Myocyte (in vitro differentiated cells): ENCODE measurements around the gene CCT3. TPM values are rescaled to one million over a fixed set of nuclear protein-coding genes. Genes with fewer than 3 reads are reported as not detected.
"Not testable (repeated sequence)": the region's sequence is repeated elsewhere in the genome, so short reads cannot be mapped to it uniquely, and the experiment has no call there.

Experiments
- DNase-seq: peaks from one replicate; pipeline ENCODE4 v3.0.0-alpha.2; 2012; ENCODE audit warnings: low read depth
- total RNA-seq: library from RNA; depleted of rRNA; stranded (reverse); fragments of >200 nt; gene quantifications from 2 replicates; pipeline ENCODE4 v1.2.3, GENCODE V29; 2014

The CCT3 gene
- total RNA-seq, 1 donor from 2014 or later: 331 TPM

DNA sequence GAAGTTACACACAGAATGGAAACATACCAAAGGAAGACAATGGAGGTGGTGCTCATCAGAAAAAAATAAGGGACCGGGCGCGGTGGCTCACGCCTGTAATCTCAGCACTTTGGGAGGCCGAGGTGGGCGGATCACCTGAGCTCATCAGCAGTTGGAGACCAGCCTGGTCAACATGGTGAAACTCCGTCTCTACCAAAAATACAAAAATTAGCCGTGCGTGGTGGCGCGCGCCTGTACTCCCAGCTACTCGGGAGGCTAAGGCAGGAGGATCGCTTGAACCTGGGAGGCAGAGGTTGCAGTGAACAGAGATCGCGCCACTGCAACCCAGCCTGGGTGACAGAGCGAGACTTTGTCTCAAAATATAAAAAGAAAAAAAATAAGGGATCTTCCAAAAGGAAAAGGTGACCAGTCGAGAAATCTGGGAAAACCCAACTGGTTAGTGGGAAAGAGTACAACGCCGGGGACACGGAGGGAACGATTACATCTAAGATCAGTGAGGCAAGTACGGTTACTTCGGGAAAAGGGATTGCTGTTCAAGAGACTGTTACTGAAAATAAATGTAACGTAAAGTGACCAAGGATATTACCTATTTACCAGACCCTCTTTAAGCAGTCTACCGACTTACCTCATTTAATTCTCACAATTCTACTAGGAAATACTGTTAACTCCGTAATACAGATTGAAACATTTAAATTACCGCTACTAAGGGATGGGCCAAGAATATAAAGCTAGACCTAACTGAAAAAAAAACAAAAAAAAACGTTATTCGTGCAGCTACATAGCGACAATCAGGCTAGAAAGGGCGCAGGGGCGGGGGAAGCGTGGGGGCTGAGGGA is 822 bp downstream of the CCT3 start:
- DNase-seq: no peak

- no peak for DNase-seq
Measured at GRCh38 chr1:156336242-156336641, 1.9 kb downstream of the CCT3 start.

DNA sequence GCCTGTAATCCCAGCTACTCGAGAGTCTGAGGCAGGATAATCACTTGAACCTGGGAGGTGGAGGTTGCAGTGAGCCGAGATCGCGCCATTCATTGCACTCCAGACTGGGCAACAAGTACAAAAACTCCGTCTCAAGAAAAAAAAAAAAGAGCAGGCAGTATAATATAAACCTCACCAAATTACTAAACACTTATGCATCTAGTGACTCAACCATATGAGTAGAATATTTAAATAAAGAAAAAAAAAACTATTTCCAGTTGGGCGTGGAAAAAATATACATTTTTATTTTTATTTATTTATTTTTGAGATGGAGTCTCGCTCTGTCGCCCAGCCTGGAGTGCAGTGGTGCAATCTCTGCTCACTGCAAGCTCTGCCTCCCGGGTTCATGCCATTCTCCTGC is 14.9 kb downstream of the CCT3 start:
- not testable (repeated sequence) for DNase-seq

DNA sequence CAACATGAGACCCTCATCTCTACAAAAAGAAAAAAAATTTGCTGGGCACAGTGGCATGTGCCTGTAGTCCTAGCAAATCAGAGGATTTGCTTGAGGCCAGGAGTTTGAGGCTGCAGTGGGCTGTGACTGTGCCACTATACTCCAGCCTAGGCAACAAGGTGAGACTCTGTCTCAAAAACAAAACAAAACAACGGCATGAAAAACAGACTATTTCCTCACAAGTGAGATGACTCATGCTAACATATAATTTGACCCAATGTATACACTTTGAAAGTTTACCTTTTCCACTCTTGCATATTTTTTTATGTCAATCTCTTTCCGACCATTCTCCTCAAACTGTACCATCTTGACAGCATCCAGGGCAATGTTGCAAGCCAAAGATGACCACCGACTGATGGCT is 17.5 kb downstream of the CCT3 start:
- DNase-seq: no peak

- peak; percentile 45 for DNase-seq
Measured at GRCh38 chr1:156319664-156320063, 18.4 kb downstream of the CCT3 start.

GRCh38 chr1:156316909-156317308 is 21.2 kb downstream of the CCT3 start:
- DNase-seq: no peak

- peak; percentile 17 for DNase-seq
Measured at GRCh38 chr1:156310962-156311361, 27.1 kb downstream of the CCT3 start.

DNA sequence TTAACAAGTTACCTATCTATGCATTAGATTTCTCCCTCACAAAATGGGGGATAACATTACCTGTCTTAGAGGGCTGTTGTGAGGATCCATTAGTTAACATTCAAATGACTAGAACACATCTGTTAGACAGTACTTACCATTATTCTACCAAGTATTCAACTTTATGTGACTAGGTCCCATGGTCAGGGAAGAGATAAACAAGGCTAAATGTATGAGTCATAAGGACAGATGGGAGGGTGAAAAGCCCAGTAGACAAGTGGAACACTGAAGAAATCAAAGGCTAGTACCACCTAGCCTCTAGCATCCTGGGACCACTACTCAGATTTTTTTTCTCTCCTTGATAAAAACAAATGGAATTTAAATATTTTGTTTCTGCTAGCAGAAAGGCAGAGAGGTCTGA is 30.0 kb downstream of the CCT3 start:
- DNase-seq: no peak

- no peak for DNase-seq
Measured at GRCh38 chr1:156305215-156305614, 32.9 kb downstream of the CCT3 start.

DNA sequence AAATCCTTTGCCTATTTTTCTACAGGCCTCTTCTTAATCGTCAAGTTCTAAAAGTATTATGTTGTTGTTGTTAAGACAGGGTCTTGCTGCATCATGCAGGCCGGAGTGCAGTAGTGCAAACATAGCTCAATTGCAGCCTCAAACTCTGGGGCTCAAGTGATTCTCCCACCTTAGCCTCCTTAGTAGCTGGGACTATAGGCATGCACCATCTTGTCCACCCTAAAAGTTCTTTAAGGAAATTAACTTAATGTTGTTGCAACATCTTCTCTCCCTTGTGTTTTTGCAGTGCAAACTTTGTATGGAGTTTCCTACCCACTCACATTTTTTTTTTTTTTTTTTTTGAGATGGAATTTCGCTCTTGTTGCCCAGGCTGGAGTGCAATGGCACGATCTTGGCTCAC is 34.9 kb downstream of the CCT3 start:
- DNase-seq: no peak

DNA sequence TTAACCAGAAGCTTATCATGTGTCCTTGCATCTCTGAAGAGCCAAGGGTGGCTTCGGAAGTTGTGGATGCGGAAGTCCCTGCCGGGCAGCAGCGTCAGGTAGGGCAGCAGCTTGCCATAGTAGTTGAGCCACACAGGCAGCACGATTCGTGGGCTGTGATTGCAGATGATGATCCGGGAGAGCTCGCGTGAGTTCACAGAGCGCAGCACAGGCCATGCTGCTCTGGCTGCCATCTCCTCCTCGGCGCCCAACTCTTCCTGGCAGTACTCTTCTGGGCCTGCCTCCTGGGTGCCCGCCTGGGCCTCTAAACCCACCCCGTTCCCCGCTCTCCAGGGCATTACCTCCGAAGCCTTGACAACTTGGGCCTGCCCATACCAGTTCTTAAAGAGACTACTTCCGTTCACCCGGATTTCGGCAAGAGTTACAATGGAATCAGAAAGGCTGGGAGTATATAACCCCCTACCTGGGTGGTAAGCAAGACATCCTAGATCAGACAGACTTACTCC is 39.2 kb downstream of the CCT3 start, which contains the start of gene VHLL:
Gene VHLL (minus strand): TSS at position 456 of the 506 bp plus-strand sequence. CDS start 118 bp downstream, at position 338.
- no peak for DNase-seq

DNA sequence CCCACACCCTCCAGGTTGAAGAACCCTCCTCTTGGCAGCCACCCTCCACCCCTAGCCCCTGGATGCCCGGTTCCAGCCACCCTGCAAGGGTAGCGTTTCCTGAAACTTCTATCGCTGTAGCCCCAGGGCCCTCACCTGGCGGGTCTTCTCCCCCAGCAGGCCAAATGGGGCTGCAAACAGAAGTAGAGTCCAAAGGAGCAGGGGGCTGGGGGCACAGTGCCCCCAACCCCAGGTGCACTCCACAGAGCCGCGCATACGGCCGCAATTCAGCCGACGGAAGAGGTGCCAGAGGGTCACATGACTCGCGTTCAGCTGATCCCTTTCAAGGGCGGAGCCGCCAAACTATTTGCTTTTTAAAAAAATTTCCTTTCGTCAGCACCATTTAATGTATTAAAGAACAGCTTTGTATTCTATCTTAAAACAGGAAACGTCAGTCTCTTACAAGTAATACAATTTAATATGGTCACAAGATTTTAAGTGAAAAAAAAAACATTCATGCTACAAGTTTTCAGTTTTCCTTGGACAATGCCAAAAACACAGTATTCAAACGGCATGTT is 42.6 kb downstream of the CCT3 start, which contains the start of gene GLMP:
Gene GLMP (minus strand): TSS at position 289 of the 557 bp plus-strand sequence. CDS start 34 bp downstream, at position 255.
- peak; percentile 49 for DNase-seq

DNA sequence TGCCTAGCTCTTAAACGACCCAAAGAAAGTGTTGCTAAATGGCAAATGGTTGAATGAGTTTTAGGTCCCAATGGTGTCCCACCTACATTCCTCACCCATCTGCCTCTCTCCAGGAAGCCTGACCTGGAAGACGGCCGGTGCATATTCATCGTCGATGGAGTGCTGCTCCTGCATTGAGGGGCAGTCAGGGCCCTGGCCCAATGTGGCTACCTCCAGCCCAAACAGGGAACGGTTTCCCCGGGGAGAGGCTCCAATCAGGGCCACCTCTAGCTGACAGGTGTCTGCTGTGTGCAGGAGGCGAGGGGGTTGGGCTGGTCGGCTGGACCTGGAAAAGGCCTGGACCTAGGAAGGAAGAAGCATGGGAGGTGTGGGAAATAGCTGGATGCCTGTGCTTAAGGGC is 44.2 kb downstream of the CCT3 start:
- DNase-seq: no peak

DNA sequence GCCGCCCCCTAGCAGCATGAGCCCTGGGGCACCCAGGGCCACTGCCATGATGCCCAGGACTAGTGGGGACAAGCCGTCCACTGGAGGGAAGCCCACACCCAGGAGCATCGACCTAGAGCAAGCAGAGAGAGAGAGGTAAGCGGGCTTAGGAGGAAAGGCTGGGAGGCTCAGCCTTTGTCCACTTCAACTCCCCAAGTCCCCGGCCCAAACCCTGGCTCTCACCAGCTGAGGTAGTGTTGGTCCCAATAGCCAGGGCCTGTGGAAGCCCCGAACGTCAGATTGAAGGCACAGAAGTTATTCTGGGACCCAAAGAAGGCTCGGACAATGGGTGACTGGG is 45.0 kb downstream of the CCT3 start:
- DNase-seq: no peak

DNA sequence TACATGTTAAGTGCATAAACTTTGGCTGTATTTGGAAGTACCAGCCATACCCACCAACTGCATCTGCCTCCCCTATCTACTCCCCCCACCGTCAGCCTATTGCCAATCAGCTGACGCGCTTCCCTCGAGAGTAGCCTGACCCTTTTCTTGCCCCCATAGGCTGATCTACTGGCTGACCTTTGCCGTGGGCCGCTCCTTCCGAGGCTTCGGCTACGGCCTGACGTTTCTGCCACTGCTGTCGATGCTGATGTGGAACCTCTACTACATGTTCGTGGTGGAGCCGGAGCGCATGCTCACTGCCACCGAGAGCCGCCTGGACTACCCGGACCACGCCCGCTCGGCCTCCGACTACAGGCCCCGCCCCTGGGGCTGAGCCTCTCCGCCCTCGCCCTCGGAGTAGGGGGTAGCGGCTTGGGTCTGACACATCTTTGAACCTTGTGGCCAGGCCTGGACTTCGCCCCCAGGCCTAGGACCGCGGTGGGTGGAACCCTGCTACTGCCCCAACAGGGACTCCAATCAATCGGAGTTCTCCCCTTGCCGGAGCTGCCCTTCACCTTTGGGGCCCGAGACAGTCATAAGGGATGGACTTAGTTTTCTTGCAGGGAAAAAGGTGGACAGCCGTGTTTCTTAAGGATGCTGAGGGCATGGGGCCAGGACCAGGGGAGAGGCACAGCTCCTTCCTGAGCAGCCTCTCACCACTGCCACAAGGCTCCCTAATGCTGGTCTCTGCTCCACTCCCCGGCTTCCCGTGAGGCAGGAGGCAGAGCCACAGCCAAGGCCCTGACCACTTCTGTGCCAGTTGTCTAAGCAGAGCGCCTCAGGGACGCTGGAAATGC is 46.6 kb downstream of the CCT3 start:
- DNase-seq: peak; percentile 68

DNA sequence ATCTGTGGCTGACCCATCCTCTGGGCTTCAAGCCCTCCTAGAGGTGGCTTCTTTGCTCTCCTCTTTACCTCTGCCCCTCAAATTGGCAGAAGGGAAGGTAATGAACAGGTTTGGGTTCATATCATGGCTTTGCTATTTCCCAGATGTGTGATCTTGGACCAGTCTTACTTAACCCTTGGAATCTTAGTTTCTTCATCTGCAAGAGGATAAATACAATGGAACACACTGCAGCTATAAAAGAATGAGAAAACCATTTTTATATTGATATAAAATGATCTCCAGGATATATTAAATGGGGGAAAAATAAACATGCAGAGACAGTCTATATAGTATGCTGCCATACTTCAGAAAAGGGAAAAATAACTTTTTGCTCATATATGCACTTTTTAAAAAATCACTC is 48.2 kb downstream of the CCT3 start:
- DNase-seq: no peak

GRCh38 chr1:156286061-156286460 is 52.0 kb downstream of the CCT3 start:
- no peak for DNase-seq

GRCh38 chr1:156285437-156285836 is 52.7 kb downstream of the CCT3 start:
- no peak for DNase-seq

DNA sequence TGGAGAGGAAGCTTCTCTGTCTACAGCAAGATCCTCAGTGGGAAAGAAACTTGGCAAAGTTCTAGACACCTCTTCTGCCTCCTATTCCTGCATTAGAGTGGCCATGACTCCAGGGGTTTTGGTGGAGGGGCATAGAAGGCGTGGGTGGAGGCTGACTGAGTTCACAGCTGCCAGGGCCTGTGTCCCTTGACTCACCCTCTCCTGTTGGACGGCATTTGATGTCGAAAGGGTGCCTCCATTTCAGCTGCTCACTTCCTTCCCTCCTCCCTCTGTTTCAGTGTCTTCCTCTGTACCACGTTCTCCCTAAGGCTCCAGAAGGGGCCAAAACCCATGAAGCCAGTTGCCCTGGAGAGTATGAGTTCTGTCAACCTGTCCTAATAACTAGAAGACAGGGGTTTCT is 53.3 kb downstream of the CCT3 start:
- DNase-seq: no peak

DNA sequence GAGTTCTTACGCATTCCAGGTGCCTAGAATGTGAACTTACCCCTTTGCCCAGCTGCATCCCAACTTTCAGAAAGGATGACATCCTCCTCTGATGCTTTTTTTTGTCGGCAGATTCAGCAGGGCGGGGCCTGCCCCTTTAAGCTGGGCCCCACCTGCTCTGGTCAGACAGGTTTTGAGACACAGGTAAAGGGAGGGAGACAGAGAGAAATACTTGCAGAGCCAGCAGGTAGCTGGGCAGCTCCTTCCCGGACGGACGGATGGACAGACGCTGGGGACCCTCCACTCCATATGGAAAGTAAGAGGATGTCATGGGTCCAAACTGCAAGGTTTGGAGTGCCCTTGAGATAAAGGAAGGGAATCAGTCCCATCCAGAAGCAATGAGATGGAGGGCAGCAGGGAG is 54.0 kb downstream of the CCT3 start, which contains the start of gene TMEM79:
Gene TMEM79 (plus strand): TSS at position 214 of the 400 bp plus-strand sequence. CDS start 902 bp downstream, outside the sequence.
- DNase-seq: no peak

DNA sequence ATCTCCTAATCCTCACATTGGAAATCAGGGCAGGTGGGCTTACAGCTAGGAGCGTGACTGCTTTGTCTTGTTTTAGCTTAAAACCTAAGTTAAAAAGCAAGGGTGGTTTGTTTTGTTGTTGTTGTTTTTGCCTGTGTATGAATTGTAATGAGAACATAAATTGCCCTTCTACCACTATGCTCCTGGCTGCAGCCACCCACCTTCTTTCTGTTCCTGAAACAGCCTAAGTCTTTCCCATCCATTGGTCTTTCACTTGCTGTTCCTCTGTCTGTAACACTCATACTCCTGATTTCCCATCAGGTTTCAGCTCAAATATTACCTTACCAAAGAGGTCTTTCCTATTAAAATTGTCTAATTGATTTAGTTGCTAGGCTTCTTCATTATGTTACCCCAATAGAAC is 54.6 kb downstream of the CCT3 start:
- DNase-seq: no peak
